ENCODE measurements around the gene ENOSF1. TPM values are rescaled to one million over a fixed set of nuclear protein-coding genes. Genes with fewer than 3 reads are reported as not detected.

Gene ENOSF1
- total and polyA plus RNA-seq, 10 of the 15 experiments (the other 5 are each of a cell fraction or from before 2014, with no cell fraction given): 12.5 to 43.3 (median 29.5) TPM

- TF ChIP-seq, protein P1, sequence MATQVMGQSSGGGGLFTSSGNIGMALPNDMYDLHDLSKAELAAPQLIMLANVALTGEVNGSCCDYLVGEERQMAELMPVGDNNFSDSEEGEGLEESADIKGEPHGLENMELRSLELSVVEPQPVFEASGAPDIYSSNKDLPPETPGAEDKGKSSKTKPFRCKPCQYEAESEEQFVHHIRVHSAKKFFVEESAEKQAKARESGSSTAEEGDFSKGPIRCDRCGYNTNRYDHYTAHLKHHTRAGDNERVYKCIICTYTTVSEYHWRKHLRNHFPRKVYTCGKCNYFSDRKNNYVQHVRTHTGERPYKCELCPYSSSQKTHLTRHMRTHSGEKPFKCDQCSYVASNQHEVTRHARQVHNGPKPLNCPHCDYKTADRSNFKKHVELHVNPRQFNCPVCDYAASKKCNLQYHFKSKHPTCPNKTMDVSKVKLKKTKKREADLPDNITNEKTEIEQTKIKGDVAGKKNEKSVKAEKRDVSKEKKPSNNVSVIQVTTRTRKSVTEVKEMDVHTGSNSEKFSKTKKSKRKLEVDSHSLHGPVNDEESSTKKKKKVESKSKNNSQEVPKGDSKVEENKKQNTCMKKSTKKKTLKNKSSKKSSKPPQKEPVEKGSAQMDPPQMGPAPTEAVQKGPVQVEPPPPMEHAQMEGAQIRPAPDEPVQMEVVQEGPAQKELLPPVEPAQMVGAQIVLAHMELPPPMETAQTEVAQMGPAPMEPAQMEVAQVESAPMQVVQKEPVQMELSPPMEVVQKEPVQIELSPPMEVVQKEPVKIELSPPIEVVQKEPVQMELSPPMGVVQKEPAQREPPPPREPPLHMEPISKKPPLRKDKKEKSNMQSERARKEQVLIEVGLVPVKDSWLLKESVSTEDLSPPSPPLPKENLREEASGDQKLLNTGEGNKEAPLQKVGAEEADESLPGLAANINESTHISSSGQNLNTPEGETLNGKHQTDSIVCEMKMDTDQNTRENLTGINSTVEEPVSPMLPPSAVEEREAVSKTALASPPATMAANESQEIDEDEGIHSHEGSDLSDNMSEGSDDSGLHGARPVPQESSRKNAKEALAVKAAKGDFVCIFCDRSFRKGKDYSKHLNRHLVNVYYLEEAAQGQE (IDR thresholded peaks at IDR 0.05; ENCODE audit: low read depth, low read length): no peak
- TF ChIP-seq, protein P2, sequence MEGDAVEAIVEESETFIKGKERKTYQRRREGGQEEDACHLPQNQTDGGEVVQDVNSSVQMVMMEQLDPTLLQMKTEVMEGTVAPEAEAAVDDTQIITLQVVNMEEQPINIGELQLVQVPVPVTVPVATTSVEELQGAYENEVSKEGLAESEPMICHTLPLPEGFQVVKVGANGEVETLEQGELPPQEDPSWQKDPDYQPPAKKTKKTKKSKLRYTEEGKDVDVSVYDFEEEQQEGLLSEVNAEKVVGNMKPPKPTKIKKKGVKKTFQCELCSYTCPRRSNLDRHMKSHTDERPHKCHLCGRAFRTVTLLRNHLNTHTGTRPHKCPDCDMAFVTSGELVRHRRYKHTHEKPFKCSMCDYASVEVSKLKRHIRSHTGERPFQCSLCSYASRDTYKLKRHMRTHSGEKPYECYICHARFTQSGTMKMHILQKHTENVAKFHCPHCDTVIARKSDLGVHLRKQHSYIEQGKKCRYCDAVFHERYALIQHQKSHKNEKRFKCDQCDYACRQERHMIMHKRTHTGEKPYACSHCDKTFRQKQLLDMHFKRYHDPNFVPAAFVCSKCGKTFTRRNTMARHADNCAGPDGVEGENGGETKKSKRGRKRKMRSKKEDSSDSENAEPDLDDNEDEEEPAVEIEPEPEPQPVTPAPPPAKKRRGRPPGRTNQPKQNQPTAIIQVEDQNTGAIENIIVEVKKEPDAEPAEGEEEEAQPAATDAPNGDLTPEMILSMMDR (IDR thresholded peaks at IDR 0.05 in 2 of 3, conservative IDR thresholded peaks at IDR 0.05 in 1 of 3; ENCODE audit: control insufficient read depth in 2 of 3, extremely low read depth in 1 of 3, insufficient read depth in 1 of 3, low read depth in 3 of 3, low read length in 3 of 3): peak; percentile 52 to 79 (median 65); a peak in 5 of 6 replicates
- TF ChIP-seq JUNB (IDR thresholded peaks at IDR 0.05): peak; percentile 14; the same call in 1 of the 2 replicates
- no peak for TF ChIP-seq ELK1 (IDR thresholded peaks at IDR 0.05; ENCODE audit: low read depth, low read length)
- TF ChIP-seq ATF7 (IDR thresholded peaks at IDR 0.05; ENCODE audit: low read depth): peak; percentile 89
- TF ChIP-seq, protein P3, sequence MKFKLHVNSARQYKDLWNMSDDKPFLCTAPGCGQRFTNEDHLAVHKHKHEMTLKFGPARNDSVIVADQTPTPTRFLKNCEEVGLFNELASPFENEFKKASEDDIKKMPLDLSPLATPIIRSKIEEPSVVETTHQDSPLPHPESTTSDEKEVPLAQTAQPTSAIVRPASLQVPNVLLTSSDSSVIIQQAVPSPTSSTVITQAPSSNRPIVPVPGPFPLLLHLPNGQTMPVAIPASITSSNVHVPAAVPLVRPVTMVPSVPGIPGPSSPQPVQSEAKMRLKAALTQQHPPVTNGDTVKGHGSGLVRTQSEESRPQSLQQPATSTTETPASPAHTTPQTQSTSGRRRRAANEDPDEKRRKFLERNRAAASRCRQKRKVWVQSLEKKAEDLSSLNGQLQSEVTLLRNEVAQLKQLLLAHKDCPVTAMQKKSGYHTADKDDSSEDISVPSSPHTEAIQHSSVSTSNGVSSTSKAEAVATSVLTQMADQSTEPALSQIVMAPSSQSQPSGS (IDR thresholded peaks at IDR 0.05; ENCODE audit: low read length): peak; percentile 45; the same call in 1 of the 2 replicates
- TF ChIP-seq SMC3 (IDR thresholded peaks at IDR 0.05; ENCODE audit: borderline replicate concordance, low read length): peak; percentile 91
- TF ChIP-seq, protein P4, sequence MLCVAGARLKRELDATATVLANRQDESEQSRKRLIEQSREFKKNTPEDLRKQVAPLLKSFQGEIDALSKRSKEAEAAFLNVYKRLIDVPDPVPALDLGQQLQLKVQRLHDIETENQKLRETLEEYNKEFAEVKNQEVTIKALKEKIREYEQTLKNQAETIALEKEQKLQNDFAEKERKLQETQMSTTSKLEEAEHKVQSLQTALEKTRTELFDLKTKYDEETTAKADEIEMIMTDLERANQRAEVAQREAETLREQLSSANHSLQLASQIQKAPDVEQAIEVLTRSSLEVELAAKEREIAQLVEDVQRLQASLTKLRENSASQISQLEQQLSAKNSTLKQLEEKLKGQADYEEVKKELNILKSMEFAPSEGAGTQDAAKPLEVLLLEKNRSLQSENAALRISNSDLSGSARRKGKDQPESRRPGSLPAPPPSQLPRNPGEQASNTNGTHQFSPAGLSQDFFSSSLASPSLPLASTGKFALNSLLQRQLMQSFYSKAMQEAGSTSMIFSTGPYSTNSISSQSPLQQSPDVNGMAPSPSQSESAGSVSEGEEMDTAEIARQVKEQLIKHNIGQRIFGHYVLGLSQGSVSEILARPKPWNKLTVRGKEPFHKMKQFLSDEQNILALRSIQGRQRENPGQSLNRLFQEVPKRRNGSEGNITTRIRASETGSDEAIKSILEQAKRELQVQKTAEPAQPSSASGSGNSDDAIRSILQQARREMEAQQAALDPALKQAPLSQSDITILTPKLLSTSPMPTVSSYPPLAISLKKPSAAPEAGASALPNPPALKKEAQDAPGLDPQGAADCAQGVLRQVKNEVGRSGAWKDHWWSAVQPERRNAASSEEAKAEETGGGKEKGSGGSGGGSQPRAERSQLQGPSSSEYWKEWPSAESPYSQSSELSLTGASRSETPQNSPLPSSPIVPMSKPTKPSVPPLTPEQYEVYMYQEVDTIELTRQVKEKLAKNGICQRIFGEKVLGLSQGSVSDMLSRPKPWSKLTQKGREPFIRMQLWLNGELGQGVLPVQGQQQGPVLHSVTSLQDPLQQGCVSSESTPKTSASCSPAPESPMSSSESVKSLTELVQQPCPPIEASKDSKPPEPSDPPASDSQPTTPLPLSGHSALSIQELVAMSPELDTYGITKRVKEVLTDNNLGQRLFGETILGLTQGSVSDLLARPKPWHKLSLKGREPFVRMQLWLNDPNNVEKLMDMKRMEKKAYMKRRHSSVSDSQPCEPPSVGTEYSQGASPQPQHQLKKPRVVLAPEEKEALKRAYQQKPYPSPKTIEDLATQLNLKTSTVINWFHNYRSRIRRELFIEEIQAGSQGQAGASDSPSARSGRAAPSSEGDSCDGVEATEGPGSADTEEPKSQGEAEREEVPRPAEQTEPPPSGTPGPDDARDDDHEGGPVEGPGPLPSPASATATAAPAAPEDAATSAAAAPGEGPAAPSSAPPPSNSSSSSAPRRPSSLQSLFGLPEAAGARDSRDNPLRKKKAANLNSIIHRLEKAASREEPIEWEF (IDR thresholded peaks at IDR 0.05; ENCODE audit: insufficient replicate concordance, low read depth, low read length): peak; percentile 41
These were observed 29.6 kb upstream of the ENOSF1 start (continued) for GRCh38 chr18:741931-742512.

All from GM12878 (cell line).